PC-9 (cell line): ENCODE data around the gene LRRC4C. TPM values are rescaled to one million over a fixed set of nuclear protein-coding genes. Genes with fewer than 3 reads are reported as not detected.

ENCODE experiments used
- BruUV-seq: library from RNA; stranded (reverse); fragments of 400-500 nt; replicated peaks from 2 replicates; lab custom pipeline; 2021; lab: Mats Ljungman, UMichigan
- CTCF ChIA-PET: fragments of 300-600 bp; sonication (Branson Sonifier 250); formaldehyde crosslinking; loops from one replicate; lab custom pipeline; 2022; ENCODE audit warnings: antibody characterized with exemption; lab: Charles Lee
- POLR2A ChIA-PET: fragments of 300-600 bp; sonication (Branson Sonifier 250); formaldehyde crosslinking; loops from one replicate; lab custom pipeline; 2022; ENCODE audit warnings: antibody characterized with exemption; ENCODE audit not compliant: unreplicated experiment; lab: Charles Lee
- DNase-seq, 2 experiments: peaks; one replicate each; pipeline versions ENCODE4 v3.0.0 to v3.0.0-alpha.2; 2015 to 2022; ENCODE audit warnings: mixed read lengths in 1 of 2
- H2AFZ ChIP-seq: fragments of 200-600 bp; sonication (generic); 2 replicates; pipeline ENCODE4 v1.8.1; 2017; ENCODE audit warnings: antibody characterized with exemption
- H3F3A ChIP-seq: fragments of 200-600 bp; sonication (generic); 2 replicates; pipeline ENCODE4 v1.8.1; 2017; ENCODE audit warnings: antibody characterized with exemption, mild to moderate bottlenecking, low read depth; ENCODE audit not compliant: insufficient read depth
- H3K27ac ChIP-seq: fragments of 200-600 bp; sonication (generic); 2 replicates; pipeline ENCODE4 v1.6.1; 2016; ENCODE audit warnings: mixed run types
- H3K27me3 ChIP-seq: fragments of 200-600 bp; sonication (generic); 2 replicates; pipeline ENCODE4 v1.6.1; 2016; ENCODE audit warnings: low read depth, mixed run types; ENCODE audit not compliant: insufficient read depth
- H3K36me3 ChIP-seq: fragments of 200-600 bp; sonication (generic); 2 replicates; pipeline ENCODE4 v1.6.1; 2016; ENCODE audit warnings: low read depth, mixed run types
- H3K4me1 ChIP-seq: fragments of 200-600 bp; sonication (generic); replicated peaks from 2 replicates; pipeline ENCODE4 v1.6.1; 2016; ENCODE audit warnings: mixed run types; ENCODE audit not compliant: insufficient read depth
- H3K4me2 ChIP-seq: fragments of 200-600 bp; sonication (generic); 2 replicates; pipeline ENCODE4 v1.6.1; 2017; ENCODE audit warnings: mixed run types
- H3K4me3 ChIP-seq: fragments of 200-600 bp; sonication (generic); 2 replicates; pipeline ENCODE4 v1.6.1; 2016; ENCODE audit warnings: mixed run types
- H3K79me2 ChIP-seq: fragments of 200-600 bp; sonication (generic); 2 replicates; pipeline ENCODE4 v1.6.1; 2017; ENCODE audit warnings: low read depth, mixed run types
- H3K9me2 ChIP-seq: fragments of 200-600 bp; sonication (generic); 2 replicates; pipeline ENCODE4 v1.8.1; 2017; ENCODE audit warnings: mild to moderate bottlenecking; ENCODE audit not compliant: insufficient read depth
- H3K9me3 ChIP-seq: fragments of 200-600 bp; sonication (generic); 2 replicates; pipeline ENCODE4 v1.8.1; 2016; ENCODE audit warnings: low read depth; ENCODE audit not compliant: insufficient read depth
- H4K20me1 ChIP-seq: fragments of 200-600 bp; sonication (generic); 2 replicates; pipeline ENCODE4 v1.8.1; 2017; ENCODE audit not compliant: insufficient read depth
- CTCF ChIP-seq: fragments of 200-600 bp; sonication (generic); conservative IDR thresholded peaks from 2 replicates; pipeline ENCODE4 v1.6.1; 2017; ENCODE audit warnings: mixed run types, antibody characterized with exemption, mild to moderate bottlenecking, moderate library complexity
- EZH2 ChIP-seq: fragments of 200-600 bp; sonication (generic); IDR thresholded peaks from 2 replicates; pipeline ENCODE4 v1.8.0; 2017; ENCODE audit warnings: antibody characterized with exemption, low read depth
- intact Hi-C: fragments of 100-400 bp; cut with micrococcal nuclease; formaldehyde crosslinking; loops from one replicate; pipeline ENCODE4 v1.10.0; 2022; ENCODE audit not compliant: unreplicated experiment
- total RNA-seq: library from RNA; stranded (reverse); gene quantifications from 2 replicates; pipeline ENCODE4 v1.2.3, GENCODE V29; 2021

The LRRC4C gene
- total RNA-seq, 1 experiment from 2014 or later: not detected

GRCh38 chr11:40269865-40270264, 1189.6 kb downstream of the LRRC4C start:
- H3K9me3 ChIP-seq: no peaks in the 10 kb centered on the region
- no peak overlapping the region for H2AFZ ChIP-seq
- intact Hi-C loops: no loop called here
- no peak overlapping the region for H3K27ac ChIP-seq
- no peaks in the 10 kb centered on the region for H3K27me3 ChIP-seq
- no peaks in the 10 kb centered on the region for H3K9me2 ChIP-seq
- CTCF ChIA-PET: no interaction called here
- H3K4me1 ChIP-seq: no peaks in the 10 kb centered on the region
- H3F3A ChIP-seq: no peaks in the 10 kb centered on the region
- H3K4me3 ChIP-seq: no peak overlapping the region
- H3K79me2 ChIP-seq: no peaks in the 10 kb centered on the region
- TF ChIP-seq CTCF: no peak
- TF ChIP-seq EZH2: no peak
- BruUV-seq: no TSS peak
- no peaks in the 10 kb centered on the region for H3K36me3 ChIP-seq
- H4K20me1 ChIP-seq: no peaks in the 10 kb centered on the region
- POLR2A ChIA-PET: no interaction called here
- DNase-seq: no peak
- no peak overlapping the region for H3K4me2 ChIP-seq

GRCh38 chr11:40268551-40268950, 1190.9 kb downstream of the LRRC4C start:
- H3K36me3 ChIP-seq: no peaks in the 10 kb centered on the region
- H3K4me1 ChIP-seq: no peaks in the 10 kb centered on the region
- no peak overlapping the region for H2AFZ ChIP-seq
- H3K79me2 ChIP-seq: no peaks in the 10 kb centered on the region
- H3K4me2 ChIP-seq: no peak overlapping the region
- TF ChIP-seq EZH2 (no peak), CTCF (no peak)
- intact Hi-C loops: no loop called here
- no peak overlapping the region for H3K4me3 ChIP-seq
- H3F3A ChIP-seq: no peaks in the 10 kb centered on the region
- H4K20me1 ChIP-seq: no peaks in the 10 kb centered on the region
- H3K9me2 ChIP-seq: no peaks in the 10 kb centered on the region
- CTCF ChIA-PET: no interaction called here
- POLR2A ChIA-PET: no interaction called here
- no TSS peak for BruUV-seq
- no peaks in the 10 kb centered on the region for H3K27me3 ChIP-seq
- DNase-seq: no peak
- no peaks in the 10 kb centered on the region for H3K9me3 ChIP-seq
- H3K27ac ChIP-seq: no peak overlapping the region

- no TSS peak for BruUV-seq
- no peaks in the 10 kb centered on the region for H3F3A ChIP-seq
- H3K27me3 ChIP-seq: no peaks in the 10 kb centered on the region
- ChIA-PET CTCF (no interaction called here), POLR2A (no interaction called here)
- no peak for DNase-seq
- H3K4me3 ChIP-seq: no peak overlapping the region
- no peaks in the 10 kb centered on the region for H3K79me2 ChIP-seq
- no peaks in the 10 kb centered on the region for H4K20me1 ChIP-seq
- no peak overlapping the region for H2AFZ ChIP-seq
- H3K27ac ChIP-seq: no peak overlapping the region
- H3K9me2 ChIP-seq: no peaks in the 10 kb centered on the region; the same call in 1 of the 2 replicates
- H3K4me2 ChIP-seq: no peak overlapping the region
- no peak for TF ChIP-seq EZH2
- TF ChIP-seq CTCF: no peak
- H3K36me3 ChIP-seq: no peaks in the 10 kb centered on the region
- no peaks in the 10 kb centered on the region for H3K4me1 ChIP-seq
- intact Hi-C loops: no loop called here
- H3K9me3 ChIP-seq: no peaks in the 10 kb centered on the region
These were observed 1204.0 kb downstream of the LRRC4C start for GRCh38 chr11:40255457-40255856.
